ENCODE measurements around the gene SLC45A1.

DNA sequence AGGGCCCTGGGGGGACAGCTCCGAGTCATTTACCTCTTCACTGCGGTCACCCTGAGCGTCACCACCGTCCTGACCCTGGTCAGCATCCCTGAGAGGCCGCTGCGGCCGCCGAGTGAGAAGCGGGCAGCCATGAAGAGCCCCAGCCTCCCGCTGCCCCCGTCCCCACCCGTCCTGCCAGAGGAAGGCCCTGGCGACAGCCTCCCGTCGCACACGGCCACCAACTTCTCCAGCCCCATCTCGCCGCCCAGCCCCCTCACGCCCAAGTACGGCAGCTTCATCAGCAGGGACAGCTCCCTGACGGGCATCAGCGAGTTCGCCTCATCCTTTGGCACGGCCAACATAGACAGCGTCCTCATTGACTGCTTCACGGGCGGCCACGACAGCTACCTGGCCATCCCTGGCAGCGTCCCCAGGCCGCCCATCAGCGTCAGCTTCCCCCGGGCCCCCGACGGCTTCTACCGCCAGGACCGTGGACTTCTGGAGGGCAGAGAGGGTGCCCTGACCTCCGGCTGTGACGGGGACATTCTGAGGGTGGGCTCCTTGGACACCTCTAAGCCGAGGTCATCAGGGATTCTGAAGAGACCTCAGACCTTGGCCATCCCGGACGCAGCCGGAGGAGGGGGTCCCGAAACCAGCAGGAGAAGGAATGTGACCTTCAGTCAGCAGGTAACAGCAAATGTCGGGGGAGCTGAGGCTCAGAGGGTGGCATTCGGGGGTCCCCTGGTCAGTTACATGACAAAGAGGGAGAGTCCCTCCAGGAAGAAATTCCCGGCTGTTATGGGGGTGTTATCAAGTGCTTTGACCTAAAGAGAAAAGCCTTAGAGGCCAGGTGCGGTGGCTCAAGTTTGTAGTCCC lies 12.6 kb downstream of the SLC45A1 start:
- TF ChIP-seq ZFX (IDR thresholded peaks at IDR 0.05) = no peak
- TF ChIP-seq, protein P1, sequence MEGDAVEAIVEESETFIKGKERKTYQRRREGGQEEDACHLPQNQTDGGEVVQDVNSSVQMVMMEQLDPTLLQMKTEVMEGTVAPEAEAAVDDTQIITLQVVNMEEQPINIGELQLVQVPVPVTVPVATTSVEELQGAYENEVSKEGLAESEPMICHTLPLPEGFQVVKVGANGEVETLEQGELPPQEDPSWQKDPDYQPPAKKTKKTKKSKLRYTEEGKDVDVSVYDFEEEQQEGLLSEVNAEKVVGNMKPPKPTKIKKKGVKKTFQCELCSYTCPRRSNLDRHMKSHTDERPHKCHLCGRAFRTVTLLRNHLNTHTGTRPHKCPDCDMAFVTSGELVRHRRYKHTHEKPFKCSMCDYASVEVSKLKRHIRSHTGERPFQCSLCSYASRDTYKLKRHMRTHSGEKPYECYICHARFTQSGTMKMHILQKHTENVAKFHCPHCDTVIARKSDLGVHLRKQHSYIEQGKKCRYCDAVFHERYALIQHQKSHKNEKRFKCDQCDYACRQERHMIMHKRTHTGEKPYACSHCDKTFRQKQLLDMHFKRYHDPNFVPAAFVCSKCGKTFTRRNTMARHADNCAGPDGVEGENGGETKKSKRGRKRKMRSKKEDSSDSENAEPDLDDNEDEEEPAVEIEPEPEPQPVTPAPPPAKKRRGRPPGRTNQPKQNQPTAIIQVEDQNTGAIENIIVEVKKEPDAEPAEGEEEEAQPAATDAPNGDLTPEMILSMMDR (conservative IDR thresholded peaks at IDR 0.05) = no peak
